GM12878 (cell line): ENCODE measurements around the gene ANKFY1.

Source experiments
- ATF7 ChIP-seq: fragments of 450-650 bp; IDR thresholded peaks from 2 replicates; pipeline ENCODE4 v1.6.1; 2016; ENCODE audit warnings: low read depth, mild to moderate bottlenecking
- CREB1 ChIP-seq: IDR thresholded peaks from 2 replicates; pipeline ENCODE4 v1.6.1; 2012; ENCODE audit warnings: low read depth, mild to moderate bottlenecking, inconsistent platforms
- EED ChIP-seq: sonication (generic); IDR thresholded peaks from 2 replicates; pipeline ENCODE4 v1.6.1; 2016; ENCODE audit warnings: antibody characterized with exemption, low read depth
- EZH2 ChIP-seq: IDR thresholded peaks from 2 replicates; pipeline ENCODE4 v1.6.1; 2012; ENCODE audit warnings: low read depth, mild to moderate bottlenecking, control low read depth, inconsistent platforms, low read length, borderline replicate concordance; ENCODE audit not compliant: control insufficient read depth
- FOXM1 ChIP-seq: IDR thresholded peaks from 2 replicates; pipeline ENCODE4 v1.6.1; 2012; ENCODE audit warnings: low read depth, mild to moderate bottlenecking, inconsistent platforms, low read length, moderate library complexity
- JUNB ChIP-seq: IDR thresholded peaks from 2 replicates; pipeline ENCODE4 v1.6.1; 2016; ENCODE audit warnings: antibody characterized with exemption, mild to moderate bottlenecking
- KDM1A ChIP-seq: fragments of 200-600 bp; sonication (generic); IDR thresholded peaks from 2 replicates; pipeline ENCODE4 v1.6.1; 2016; ENCODE audit warnings: borderline replicate concordance
- MXI1 ChIP-seq: fragments of 150-350 bp; IDR thresholded peaks from 2 replicates; pipeline ENCODE4 v1.6.1; 2011; ENCODE audit warnings: low read depth, mild to moderate bottlenecking, inconsistent platforms, low read length, improper control_type of control experiment
- MYC ChIP-seq: IDR thresholded peaks from 2 replicates; pipeline ENCODE4 v1.6.1; 2011; ENCODE audit warnings: mild to moderate bottlenecking, low read length, moderate library complexity, inconsistent platforms; ENCODE audit not compliant: insufficient read depth, insufficient replicate concordance, insufficient read length, severe bottlenecking
- RAD21 ChIP-seq: IDR thresholded peaks from 2 replicates; pipeline ENCODE4 v1.6.1; 2011; ENCODE audit warnings: mild to moderate bottlenecking, low read depth, low read length, moderate library complexity; ENCODE audit not compliant: insufficient read depth
- TAF1 ChIP-seq: IDR thresholded peaks from 2 replicates; pipeline ENCODE4 v1.6.1; 2011; ENCODE audit warnings: mild to moderate bottlenecking, low read depth, low read length, borderline replicate concordance
- YY1 ChIP-seq: IDR thresholded peaks from 2 replicates; pipeline ENCODE4 v1.6.1; 2011; ENCODE audit warnings: low read depth, mild to moderate bottlenecking, low read length
- ZNF24 ChIP-seq: fragments of 450-650 bp; IDR thresholded peaks from 2 replicates; pipeline ENCODE4 v1.6.1; 2017; ENCODE audit warnings: antibody characterized with exemption, mild to moderate bottlenecking
- TF ChIP-seq, protein P1 (sequence below), 3 experiments: IDR thresholded peaks in 2 of 3; conservative IDR thresholded peaks in 1 of 3; 2 replicates each; pipeline ENCODE4 v1.5.1; 2011; ENCODE audit warnings: low read depth in 3 of 3, low read length in 3 of 3, mild to moderate bottlenecking in 3 of 3, control low read depth in 2 of 3, moderate library complexity in 2 of 3, inconsistent platforms in 1 of 3, mixed read lengths in 1 of 3; ENCODE audit not compliant: control insufficient read depth in 2 of 3, insufficient read depth in 1 of 3; ENCODE audit errors: extremely low read depth in 1 of 3

DNA sequence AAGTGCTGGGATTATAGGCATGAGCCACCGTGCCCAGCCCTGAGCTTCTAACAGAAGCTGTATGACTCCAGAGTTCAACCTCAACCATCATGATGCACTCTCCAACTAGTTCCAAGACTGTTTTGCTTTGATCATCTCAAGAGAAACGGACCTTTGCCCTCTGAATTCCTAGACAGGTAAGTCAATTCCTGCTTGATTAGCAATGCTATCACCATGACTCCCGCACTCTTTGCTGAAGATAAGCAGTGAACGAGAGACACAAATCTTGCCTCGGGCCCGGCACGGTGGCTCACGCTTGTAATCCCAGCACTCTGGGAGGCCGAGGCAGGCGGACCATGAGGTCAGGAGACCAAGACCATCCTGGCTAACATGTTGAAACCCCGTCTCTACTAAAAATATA lies 22.2 kb downstream of the ANKFY1 start:
- TF ChIP-seq TAF1 = no peak
- no peak for TF ChIP-seq ATF7
- no peak for TF ChIP-seq JUNB
- no peak for TF ChIP-seq YY1
- TF ChIP-seq FOXM1 = no peak
- TF ChIP-seq, protein P1, sequence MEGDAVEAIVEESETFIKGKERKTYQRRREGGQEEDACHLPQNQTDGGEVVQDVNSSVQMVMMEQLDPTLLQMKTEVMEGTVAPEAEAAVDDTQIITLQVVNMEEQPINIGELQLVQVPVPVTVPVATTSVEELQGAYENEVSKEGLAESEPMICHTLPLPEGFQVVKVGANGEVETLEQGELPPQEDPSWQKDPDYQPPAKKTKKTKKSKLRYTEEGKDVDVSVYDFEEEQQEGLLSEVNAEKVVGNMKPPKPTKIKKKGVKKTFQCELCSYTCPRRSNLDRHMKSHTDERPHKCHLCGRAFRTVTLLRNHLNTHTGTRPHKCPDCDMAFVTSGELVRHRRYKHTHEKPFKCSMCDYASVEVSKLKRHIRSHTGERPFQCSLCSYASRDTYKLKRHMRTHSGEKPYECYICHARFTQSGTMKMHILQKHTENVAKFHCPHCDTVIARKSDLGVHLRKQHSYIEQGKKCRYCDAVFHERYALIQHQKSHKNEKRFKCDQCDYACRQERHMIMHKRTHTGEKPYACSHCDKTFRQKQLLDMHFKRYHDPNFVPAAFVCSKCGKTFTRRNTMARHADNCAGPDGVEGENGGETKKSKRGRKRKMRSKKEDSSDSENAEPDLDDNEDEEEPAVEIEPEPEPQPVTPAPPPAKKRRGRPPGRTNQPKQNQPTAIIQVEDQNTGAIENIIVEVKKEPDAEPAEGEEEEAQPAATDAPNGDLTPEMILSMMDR (IDR thresholded peaks at IDR 0.05 in 2 of 3, conservative IDR thresholded peaks at IDR 0.05 in 1 of 3; ENCODE audit: control insufficient read depth in 2 of 3, extremely low read depth in 1 of 3, insufficient read depth in 1 of 3, low read depth in 3 of 3, low read length in 3 of 3) = no peak
- no peak for TF ChIP-seq EED
- no peak for TF ChIP-seq EZH2
- no peak for TF ChIP-seq MYC
- no peak for TF ChIP-seq ZNF24
- TF ChIP-seq CREB1 = no peak
- no peak for TF ChIP-seq MXI1
- TF ChIP-seq KDM1A = no peak
- TF ChIP-seq RAD21 = no peak
